ENCODE results near the gene NDUFS8.

Gene NDUFS8

GRCh38 chr11:68016161-68016903 lies 14.1 kb upstream of the NDUFS8 start:
- no peak for DNase-seq (ENCODE audit: low spot score)

- DNase-seq (ENCODE audit: low spot score): no peak
These were observed 13.3 kb upstream of the NDUFS8 start for GRCh38 chr11:68016904-68017817.

- DNase-seq (ENCODE audit: low spot score): no peak
These were observed 12.3 kb upstream of the NDUFS8 start for GRCh38 chr11:68017980-68018729.

- DNase-seq (ENCODE audit: low spot score): no peak
These were observed 11.7 kb upstream of the NDUFS8 start for GRCh38 chr11:68018730-68019190.

- DNase-seq (ENCODE audit: low spot score): no peak
These were observed 11.0 kb upstream of the NDUFS8 start for GRCh38 chr11:68019486-68019885.

GRCh38 chr11:68020575-68020974 lies 9.9 kb upstream of the NDUFS8 start:
- DNase-seq (ENCODE audit: low spot score): no peak

GRCh38 chr11:68021167-68021787 lies 9.2 kb upstream of the NDUFS8 start:
- DNase-seq (ENCODE audit: low spot score): no peak

GRCh38 chr11:68022531-68022930 lies 8.0 kb upstream of the NDUFS8 start:
- DNase-seq (ENCODE audit: low spot score): no peak

GRCh38 chr11:68024508-68024907 lies 6.0 kb upstream of the NDUFS8 start:
- DNase-seq (ENCODE audit: low spot score): no peak

- peak; percentile 31 for DNase-seq (ENCODE audit: low spot score)
These were observed 5.4 kb upstream of the NDUFS8 start for GRCh38 chr11:68025047-68025446.

GRCh38 chr11:68026391-68027105 lies 3.9 kb upstream of the NDUFS8 start:
- no peak for DNase-seq (ENCODE audit: low spot score)

- no peak for DNase-seq (ENCODE audit: low spot score)
These were observed 2.8 kb upstream of the NDUFS8 start for GRCh38 chr11:68027667-68028066.

GRCh38 chr11:68028802-68029545 lies 1.5 kb upstream of the NDUFS8 start:
- DNase-seq (ENCODE audit: low spot score): no peak

GRCh38 chr11:68031144-68031464 lies 623 bp downstream of the NDUFS8 start:
- DNase-seq (ENCODE audit: low spot score): peak; percentile 50

GRCh38 chr11:68032003-68032402 lies 1.5 kb downstream of the NDUFS8 start:
- no peak for DNase-seq (ENCODE audit: low spot score)

GRCh38 chr11:68032997-68033707 lies 2.7 kb downstream of the NDUFS8 start:
- DNase-seq (ENCODE audit: low spot score): no peak

GRCh38 chr11:68033708-68034045 lies 3.2 kb downstream of the NDUFS8 start:
- no peak for DNase-seq (ENCODE audit: low spot score)

GRCh38 chr11:68035266-68035876 lies 4.9 kb downstream of the NDUFS8 start:
- DNase-seq (ENCODE audit: low spot score): no peak

GRCh38 chr11:68036141-68036716 lies 5.7 kb downstream of the NDUFS8 start:
- DNase-seq (ENCODE audit: low spot score): no peak

All from hematopoietic multipotent progenitor cell treated with erythropoietin and hydrocortisone succinate and interleukin-3 and kit ligand, for 17 days (in vitro differentiated cells).